NK-92 (cell line): ENCODE results near the gene CLEC16A.

Source experiments
- DNase-seq: peaks from one replicate; lab custom pipeline; 2025; ENCODE audit not compliant: unreplicated experiment; lab: John Stamatoyannopoulos, UW

The CLEC16A gene

DNA sequence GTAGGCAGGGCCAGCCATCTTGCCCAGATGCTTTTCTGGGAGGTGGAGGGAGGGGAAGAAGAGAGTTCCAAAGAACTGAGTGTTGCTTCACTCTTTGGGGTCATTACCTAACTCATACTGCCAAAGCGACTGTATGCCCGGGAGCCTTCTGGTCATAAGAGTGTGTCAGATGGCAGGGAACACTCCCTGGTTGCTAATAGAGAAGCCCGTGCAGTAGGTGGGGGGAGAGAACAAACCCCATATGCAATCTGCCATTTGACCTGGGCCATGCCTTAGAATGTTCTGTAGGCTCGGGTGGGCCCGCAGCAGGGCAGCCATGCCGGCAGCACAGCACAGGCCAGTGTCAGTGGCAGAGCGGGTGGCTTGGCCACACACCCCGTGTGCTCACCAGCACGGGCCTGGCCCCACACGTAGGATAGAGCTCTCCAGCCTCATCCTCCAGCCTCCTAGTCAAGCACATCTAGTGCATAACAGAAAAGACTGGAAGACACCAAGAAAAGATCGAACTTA is 191.2 kb downstream of the CLEC16A start:
- no peak for DNase-seq

DNA sequence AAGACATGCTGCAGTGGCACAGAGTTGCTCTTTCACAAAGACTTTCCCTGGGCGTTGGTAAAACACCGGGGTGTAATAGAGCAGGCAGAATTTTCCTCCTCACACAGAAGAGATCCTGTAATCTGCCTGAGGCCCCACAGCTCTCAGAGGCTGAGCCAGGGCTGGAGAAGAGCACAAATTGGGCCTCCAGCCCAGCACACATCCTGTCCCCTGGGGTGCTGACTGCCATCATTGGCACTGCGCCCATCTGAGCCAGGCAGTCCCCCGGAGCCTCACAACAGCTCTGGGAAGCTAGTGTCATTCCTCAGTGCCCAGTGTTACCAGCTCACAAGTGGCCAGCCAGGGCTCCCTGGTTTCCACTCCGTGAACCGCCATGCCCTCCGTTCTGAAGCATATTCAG is 192.2 kb downstream of the CLEC16A start:
- DNase-seq = no peak

DNA sequence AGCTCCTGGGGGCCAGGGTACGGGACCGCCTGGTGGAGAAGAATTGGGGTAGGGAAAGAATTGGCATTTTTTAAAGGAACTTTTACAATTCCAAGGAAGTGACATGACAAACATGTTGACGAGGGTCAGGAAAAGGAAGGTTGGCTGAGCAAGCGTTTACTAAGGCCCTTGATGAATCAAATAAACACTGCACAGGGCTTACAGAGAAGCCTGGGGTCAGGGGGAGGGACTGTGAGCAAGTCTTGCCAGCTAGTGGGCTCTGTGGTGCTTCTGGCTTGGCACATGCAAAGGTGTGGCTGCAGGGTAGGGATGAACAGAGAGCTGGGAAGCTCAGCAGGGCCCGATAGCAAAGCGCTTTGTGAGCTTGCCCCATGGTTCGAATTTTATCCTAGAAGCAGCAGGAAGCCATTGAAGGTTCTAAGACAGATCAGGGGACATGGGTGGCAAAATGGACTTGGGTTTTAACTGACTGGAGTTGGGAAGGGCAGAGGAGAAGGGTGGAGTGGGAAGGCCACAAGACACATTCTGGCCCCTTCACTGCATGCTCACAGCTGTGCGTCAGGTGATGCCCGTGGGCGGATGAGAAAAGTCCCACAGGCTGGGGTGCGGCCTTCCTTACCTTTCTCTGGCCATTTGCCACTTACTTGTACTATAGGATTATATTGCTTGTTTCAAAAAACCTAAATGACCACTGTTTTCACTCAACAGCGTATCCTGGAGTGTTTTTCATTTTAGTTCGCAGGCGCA is 193.8 kb downstream of the CLEC16A start:
- DNase-seq = no peak

DNA sequence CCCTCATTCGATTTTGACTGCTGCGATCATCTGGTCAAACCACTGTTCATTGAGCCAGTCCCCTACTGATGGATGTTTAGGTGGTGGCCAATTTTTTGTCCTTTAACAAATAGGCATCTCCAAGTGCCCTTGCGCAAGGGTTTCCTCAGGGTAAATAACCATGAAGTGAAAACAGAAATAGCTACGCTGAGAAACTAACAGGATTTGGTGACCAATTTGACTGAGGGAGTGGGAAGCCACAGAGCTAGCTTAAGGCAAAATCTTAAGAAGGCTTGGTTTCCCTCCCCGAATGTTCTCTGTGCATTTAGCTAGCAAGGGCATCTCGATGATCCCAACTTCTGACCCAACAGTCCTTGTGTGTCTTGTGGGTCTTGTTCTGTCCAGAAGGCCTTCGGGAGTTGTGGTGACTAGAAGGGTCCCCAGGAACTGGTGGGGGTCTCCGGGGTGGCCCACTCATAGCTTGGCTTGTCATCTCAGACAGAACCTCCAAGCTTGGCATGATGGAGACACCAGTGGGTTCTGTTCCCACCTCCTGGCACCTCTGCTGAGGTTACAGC is 194.5 kb downstream of the CLEC16A start:
- DNase-seq = no peak

DNA sequence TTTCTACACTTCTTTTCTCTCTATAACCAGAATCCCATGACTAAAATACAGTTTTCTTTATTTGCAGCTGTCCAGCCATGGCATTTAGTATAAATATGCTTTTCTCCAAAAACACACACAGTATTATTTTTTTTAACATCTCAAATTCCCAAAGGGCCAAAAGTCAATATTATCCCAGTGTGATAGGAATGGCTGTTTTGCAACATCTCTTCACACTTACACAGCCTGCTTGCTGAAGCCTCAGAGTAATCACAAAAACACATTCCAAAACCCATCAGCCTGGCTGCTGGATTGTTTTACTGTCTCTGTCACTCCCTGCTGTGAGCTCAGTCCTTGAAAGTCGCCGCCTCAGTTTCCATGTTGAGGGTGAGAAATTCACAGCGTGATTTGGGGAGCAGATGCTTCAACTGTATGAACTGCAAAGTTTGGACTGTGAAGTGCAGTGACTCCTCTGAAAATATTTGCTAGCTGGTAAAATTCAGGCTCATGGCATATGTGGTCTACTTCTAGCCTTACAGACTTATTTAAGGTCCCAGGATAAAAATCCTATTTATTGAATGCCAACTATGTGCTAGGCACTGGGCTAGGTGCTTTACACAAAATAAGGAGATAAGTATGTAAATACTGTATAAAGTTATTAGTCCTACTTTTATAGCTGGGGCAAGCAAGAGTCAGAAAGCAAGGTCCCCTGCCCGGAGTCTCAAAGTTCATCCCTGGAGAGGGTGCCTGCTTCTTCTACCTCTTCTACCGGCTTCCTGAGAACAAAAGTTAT is 195.1 kb downstream of the CLEC16A start:
- DNase-seq = no peak

DNA sequence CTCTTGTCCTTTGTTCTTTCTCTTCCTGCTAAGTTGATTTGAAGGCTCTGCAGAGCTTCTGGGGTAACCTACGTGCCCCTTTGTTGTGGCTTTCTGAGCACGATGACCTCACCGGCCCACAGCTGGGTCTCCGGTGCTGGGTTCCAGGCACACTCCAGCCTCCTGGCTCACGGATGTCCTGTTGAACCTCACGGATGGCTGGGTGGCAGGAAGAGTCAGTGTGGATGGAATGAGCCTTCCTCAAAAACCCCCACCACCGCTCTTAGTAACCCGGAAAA is 195.7 kb downstream of the CLEC16A start:
- DNase-seq = no peak

DNA sequence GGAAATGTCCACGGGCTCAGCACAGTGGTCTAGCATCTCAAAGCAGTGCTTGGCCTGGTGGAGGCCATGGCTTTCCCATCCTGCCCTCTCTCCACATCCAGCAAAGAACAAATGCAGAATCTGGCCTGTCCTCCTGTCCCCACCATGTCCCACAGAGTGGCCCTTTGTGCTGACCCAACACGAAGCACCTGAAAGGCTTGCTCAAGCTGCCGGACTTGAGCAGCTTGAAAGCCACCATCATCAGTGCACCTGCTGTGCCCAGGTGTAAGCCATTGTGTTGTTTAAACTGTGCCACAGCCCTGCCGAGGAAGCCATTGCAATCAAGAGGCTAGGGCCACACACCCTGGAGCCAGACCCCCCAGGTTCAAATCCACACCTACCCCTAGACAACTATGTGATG is 196.1 kb downstream of the CLEC16A start:
- DNase-seq = no peak

DNA sequence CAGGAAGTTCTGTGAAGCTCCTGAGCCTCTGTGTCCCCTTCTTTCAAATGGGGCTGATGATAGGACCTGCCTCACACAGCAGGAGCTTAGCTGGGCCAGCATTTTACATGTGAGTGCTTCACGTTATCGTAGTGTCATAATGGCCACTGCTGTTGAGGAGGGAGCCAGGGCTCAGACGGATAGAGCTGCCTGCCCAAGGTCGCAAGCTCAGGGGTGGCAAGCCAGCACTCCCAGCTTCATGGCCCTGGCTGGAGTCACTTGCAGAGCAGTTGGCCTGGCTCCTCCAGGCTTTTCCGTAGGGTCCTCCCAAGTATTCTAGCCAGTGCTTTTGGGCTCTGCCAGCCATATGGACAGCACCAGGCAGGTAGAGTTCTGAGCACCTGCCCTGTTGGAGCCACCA is 196.5 kb downstream of the CLEC16A start:
- DNase-seq = no peak

DNA sequence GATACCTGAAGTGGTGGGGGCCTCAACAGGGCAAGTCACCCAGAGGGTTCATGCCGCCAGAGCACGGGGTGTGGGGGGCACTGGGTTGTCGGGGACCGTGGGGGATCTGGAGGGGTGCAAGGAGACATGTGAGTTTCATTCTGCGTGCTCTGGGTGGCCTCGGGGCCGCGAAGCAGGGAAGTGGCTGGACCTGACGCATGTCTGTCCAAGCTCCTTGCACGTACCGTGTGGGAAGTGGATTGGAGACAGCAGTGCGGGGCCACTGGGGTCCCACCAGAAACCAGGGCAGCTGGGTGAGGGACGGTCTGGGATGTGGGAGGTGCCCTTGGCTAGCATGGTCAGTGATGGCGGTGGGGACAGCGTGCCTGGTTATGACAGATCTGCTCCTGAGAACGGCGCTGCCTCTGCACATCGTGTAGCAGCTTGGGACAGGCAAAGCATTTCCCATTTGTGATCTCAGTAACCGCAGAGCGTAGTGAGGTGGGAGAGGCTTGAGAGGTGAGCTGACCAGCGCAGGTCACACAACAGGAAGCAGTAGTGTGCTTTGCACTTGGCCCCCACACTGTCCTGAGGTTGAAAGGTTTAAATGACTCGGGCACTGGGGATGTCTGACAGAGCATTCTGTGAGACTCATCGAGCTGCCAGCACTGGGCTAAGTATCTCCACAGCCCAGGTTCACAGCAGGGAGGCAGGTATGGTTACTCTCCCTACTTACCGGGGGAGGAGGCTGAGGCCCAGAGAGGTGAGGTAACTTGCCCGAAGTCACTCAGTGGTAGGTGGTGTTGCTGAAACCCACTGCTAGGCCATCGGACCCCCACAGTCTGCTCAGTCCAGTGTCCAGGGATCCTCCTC is 197.3 kb downstream of the CLEC16A start:
- DNase-seq = no peak

DNA sequence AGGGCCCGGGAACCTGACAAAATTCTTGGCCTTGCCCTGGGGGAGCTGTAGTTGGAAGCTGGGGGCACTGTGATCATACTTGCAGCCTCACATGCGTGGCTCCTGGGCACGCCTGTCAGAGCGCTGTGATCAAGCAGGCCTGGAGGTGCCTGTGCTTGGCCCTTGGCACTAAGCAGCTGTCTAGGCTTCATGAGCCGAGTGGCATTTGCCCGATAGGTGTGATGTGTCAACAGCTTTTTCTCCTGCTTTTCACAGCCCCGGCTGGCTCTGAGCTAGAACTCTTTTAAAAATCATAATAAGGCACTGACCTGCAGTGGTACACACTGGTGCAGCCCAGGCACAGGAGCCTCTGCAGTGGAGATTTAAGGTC is 197.9 kb downstream of the CLEC16A start:
- DNase-seq = no peak

DNA sequence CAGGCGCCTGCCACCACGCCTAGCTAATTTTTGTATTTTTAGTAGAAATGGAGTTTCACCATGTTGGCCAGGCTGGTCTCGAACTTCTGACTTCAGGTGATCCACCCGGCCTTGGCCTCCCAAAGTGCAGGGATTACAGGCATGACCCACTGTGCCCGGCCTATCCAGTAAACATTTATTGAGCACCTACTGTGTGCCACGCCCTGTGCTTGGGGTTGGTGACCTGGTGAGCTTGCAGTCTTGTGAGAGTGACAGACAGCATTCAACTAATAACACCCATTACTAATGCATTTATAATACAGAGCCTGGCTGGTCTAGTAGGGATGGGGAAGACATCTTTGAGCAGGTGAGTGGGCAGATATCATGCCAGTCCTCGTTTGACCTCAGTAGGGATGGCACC is 198.6 kb downstream of the CLEC16A start:
- no peak for DNase-seq

DNA sequence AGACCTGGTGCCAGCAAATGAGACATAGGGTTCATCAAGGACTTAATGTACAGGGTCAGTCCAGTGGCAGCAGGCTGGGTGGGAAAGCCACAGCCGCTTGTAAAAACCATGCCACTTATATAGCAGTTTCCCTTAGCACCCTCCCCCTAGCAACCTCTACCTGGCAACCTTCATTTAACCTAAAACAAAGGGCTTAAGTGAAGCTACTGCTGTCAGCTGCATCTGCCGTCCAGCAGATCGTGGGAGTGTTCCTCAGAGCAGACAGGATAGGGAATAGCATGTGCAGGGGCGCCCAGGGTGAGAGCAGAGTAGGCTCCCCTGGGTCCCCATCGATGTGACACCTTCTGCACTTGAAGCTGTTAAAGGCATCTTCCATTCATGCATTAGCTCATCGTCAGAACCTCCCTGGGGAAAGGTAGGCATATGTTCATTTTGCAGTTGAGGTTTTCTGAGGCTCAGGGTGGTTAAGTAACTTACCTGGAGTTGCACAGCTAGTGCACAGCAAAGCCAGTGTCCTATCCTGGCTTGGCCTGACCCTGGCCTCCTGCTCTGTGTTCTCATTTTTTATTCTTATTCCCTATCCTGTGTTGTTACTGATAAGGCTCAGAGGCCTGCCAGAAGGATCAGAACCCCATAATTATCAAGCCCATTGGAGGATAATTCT is 199.1 kb downstream of the CLEC16A start:
- no peak for DNase-seq

DNA sequence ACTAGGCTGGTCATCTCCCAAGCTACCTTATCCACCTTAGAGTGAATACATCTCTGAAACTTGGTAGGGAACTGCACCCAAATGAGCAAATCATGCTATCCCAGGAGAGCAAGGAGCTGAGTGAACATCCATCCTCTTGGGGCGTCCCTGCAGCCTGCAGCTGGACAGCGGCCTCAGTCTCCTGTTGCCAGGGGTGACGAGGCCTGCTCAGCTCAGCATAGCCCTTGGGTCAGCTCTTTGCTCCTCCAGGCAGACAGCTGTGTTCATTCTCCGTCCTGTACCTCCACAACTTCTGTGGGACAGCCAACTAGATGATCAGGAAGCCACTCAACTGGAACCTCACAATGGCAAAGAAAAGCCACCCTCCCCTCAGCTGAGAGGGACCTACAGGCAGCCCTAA is 199.8 kb downstream of the CLEC16A start:
- DNase-seq = no peak

DNA sequence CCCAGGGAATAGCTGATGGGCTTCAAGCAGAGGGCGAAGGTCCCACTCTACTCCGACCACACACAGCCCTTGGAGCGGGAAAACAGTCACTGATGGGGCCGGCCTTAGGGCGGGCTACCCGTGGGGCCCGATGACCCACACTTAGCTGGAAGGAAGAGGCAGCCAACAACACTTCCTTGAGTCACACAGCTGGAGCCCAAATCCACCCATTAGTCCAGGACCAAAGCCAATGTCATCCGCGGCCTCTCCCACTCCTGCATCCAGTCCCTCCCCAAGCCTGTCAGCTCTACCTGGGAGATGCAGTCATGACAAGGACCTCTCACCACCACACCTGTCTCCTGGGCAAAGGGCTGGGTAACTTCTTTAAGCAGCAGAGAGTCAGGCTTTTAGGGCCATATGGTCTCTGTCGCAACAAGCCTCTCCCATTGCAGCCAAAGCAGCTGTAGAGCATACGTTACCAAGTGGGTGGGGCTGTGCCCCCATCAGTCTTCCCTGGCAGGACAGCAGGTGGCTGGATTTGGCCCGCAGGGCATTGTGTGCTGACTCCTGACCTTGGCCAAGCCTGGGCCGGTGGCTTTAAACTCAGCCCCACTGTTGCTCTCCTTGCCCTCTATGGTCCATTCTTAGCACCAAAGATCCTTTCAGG is 200.9 kb downstream of the CLEC16A start:
- DNase-seq = no peak

DNA sequence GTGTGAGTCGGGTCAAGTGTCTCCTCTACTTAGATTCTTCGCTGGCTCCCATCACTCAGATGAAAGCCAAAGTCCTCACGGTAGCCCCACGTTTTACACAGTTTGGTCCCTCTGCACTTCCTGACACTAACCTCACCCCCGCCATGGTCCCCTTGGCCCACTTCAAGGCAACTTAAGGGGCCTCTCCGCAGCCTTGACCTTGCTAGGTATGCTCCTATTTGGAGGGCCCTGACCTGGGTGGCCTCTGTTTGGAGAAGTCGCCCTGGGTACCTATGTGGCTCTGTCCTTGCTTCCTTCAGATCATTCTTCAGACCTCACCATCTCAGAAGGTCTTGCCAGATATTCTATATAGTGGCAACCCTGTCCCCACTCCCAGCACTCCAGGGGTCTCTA is 201.5 kb downstream of the CLEC16A start:
- DNase-seq = no peak

DNA sequence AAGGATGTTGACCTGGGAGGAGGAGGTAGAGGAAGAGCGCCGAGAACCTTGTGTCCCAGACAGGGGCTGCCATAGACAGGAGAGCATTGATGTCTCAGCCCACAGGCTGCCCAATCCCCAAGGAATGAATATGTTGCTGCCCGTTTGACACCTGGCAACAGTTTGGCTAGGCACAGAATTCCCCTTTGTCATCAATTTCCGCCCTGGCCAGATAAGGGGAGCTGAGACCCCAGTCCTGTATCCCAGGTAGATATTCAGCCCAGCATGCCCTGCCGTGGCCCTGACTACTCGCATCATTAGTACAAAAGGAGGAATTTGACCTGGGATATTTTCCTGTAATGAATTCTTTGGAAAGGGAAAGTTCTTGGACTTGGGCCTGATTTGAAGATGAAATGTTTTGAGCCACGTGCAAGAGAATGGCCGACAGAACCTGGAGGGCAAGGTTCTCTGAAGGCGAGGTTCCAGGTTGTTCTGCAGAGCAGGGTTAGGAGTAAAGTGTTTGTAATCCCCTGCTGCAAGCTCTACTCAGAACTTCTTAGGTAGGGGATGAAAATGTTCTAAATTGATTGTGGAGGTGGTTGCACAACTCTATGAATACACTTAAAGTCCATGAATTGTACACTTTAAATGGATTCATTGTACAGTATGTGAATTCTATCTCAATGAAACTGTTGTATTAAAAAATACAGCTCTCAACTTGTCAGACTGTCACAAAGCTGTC is 202.8 kb downstream of the CLEC16A start:
- no peak for DNase-seq

DNA sequence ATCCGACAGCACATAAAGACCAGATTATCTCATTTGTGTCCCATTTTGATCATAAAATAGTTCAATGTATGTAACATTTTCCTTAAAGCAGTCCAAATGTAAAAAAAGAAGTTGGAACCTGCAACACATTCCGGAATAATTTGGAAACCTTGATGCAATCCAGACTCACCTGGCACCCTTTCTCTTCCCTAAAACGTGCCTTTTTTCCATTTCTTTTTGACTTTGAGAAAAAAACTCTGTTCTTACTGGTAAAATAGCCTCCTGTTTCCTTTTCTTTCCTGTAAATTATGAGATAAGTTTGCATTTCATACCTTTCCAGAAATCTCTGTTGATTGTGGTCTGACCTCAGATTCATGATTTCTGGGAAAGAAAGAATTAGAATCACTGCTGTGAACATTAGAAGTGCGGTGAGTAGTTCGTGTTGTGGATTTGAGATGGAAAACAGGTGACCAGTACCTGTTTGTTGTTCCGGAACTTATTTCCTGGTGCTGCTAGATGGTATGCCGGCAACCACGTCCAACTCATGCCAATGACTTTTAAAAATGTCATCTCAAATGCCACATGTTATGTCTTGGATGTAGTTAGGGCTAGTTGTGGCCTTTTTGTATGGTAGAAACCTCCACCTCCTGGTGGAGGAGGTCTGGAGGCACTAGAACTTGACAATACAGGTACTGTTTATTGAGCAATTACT is 203.5 kb downstream of the CLEC16A start:
- no peak for DNase-seq

DNA sequence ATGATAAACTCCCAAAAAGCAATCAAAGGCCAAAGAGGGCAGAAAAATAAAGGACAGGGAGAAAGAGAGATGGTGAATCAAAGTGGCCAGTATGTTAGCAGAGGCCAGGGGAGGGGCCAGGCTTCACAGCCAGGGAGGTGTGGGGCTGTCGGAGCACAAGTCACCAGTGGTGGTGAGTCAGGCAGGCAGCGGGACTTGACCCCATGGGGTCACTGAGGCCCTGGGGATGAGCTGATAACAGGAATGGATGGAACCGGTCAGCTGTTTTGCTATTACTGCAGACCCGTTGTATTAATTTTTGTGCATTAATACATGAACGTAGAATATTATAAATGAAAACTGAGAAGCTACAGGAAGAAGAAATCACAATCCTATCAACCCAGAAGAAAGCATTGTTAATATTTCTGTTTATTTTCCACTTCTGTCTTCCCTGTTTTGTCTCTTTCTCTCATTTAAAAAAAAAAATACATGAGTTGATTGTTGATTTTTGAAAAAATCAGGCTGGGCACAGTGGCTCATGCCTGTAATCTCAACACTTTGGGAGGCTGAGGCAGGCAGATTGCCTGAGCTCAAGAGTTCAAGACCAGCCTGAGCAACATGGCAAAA is 204.8 kb downstream of the CLEC16A start:
- DNase-seq = no peak

DNA sequence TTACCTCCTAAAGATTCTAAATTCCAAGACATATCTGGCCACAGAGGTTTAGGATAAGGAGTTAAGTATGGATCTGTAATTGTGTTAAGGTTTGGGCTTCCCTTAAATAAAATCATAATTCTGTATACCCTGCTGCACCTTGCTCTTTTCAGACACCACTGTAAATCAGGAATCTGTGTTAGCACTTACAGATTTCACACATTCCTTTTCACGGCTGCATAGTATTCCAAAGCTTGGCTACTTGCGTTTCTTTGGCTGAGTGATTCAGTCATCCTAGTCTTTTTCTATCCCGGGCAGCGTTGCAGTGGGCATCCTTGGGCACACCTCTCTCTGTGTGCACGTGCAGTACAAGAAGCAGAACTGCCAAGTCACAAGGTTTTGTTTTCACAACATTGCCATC is 205.8 kb downstream of the CLEC16A start:
- no peak for DNase-seq
